PC-9 (cell line): ENCODE data around the gene TPRG1. TPM values are rescaled to one million over a fixed set of nuclear protein-coding genes. Genes with fewer than 3 reads are reported as not detected.
A peak's percentile ranks its signal among the peaks of the same experiment; 100 is the strongest.

Source experiments
- BruUV-seq: library from RNA; stranded (reverse); fragments of 400-500 nt; replicated peaks from 2 replicates; lab custom pipeline; 2021; lab: Mats Ljungman, UMichigan
- CTCF ChIA-PET: fragments of 300-600 bp; sonication (Branson Sonifier 250); formaldehyde crosslinking; loops from one replicate; lab custom pipeline; 2022; ENCODE audit warnings: antibody characterized with exemption; lab: Charles Lee
- POLR2A ChIA-PET: fragments of 300-600 bp; sonication (Branson Sonifier 250); formaldehyde crosslinking; loops from one replicate; lab custom pipeline; 2022; ENCODE audit warnings: antibody characterized with exemption; ENCODE audit not compliant: unreplicated experiment; lab: Charles Lee
- DNase-seq, 2 experiments: peaks; one replicate each; pipeline versions ENCODE4 v3.0.0 to v3.0.0-alpha.2; 2015 to 2022; ENCODE audit warnings: mixed read lengths in 1 of 2
- H2AFZ ChIP-seq: fragments of 200-600 bp; sonication (generic); 2 replicates; pipeline ENCODE4 v1.8.1; 2017; ENCODE audit warnings: antibody characterized with exemption
- H3F3A ChIP-seq: fragments of 200-600 bp; sonication (generic); 2 replicates; pipeline ENCODE4 v1.8.1; 2017; ENCODE audit warnings: antibody characterized with exemption, mild to moderate bottlenecking, low read depth; ENCODE audit not compliant: insufficient read depth
- H3K27ac ChIP-seq: fragments of 200-600 bp; sonication (generic); 2 replicates; pipeline ENCODE4 v1.6.1; 2016; ENCODE audit warnings: mixed run types
- H3K27me3 ChIP-seq: fragments of 200-600 bp; sonication (generic); 2 replicates; pipeline ENCODE4 v1.6.1; 2016; ENCODE audit warnings: low read depth, mixed run types; ENCODE audit not compliant: insufficient read depth
- H3K36me3 ChIP-seq: fragments of 200-600 bp; sonication (generic); 2 replicates; pipeline ENCODE4 v1.6.1; 2016; ENCODE audit warnings: low read depth, mixed run types
- H3K4me1 ChIP-seq: fragments of 200-600 bp; sonication (generic); replicated peaks from 2 replicates; pipeline ENCODE4 v1.6.1; 2016; ENCODE audit warnings: mixed run types; ENCODE audit not compliant: insufficient read depth
- H3K4me2 ChIP-seq: fragments of 200-600 bp; sonication (generic); 2 replicates; pipeline ENCODE4 v1.6.1; 2017; ENCODE audit warnings: mixed run types
- H3K4me3 ChIP-seq: fragments of 200-600 bp; sonication (generic); 2 replicates; pipeline ENCODE4 v1.6.1; 2016; ENCODE audit warnings: mixed run types
- H3K79me2 ChIP-seq: fragments of 200-600 bp; sonication (generic); 2 replicates; pipeline ENCODE4 v1.6.1; 2017; ENCODE audit warnings: low read depth, mixed run types
- H3K9me2 ChIP-seq: fragments of 200-600 bp; sonication (generic); 2 replicates; pipeline ENCODE4 v1.8.1; 2017; ENCODE audit warnings: mild to moderate bottlenecking; ENCODE audit not compliant: insufficient read depth
- H3K9me3 ChIP-seq: fragments of 200-600 bp; sonication (generic); 2 replicates; pipeline ENCODE4 v1.8.1; 2016; ENCODE audit warnings: low read depth; ENCODE audit not compliant: insufficient read depth
- H4K20me1 ChIP-seq: fragments of 200-600 bp; sonication (generic); 2 replicates; pipeline ENCODE4 v1.8.1; 2017; ENCODE audit not compliant: insufficient read depth
- CTCF ChIP-seq: fragments of 200-600 bp; sonication (generic); conservative IDR thresholded peaks from 2 replicates; pipeline ENCODE4 v1.6.1; 2017; ENCODE audit warnings: mixed run types, antibody characterized with exemption, mild to moderate bottlenecking, moderate library complexity
- EZH2 ChIP-seq: fragments of 200-600 bp; sonication (generic); IDR thresholded peaks from 2 replicates; pipeline ENCODE4 v1.8.0; 2017; ENCODE audit warnings: antibody characterized with exemption, low read depth
- intact Hi-C: fragments of 100-400 bp; cut with micrococcal nuclease; formaldehyde crosslinking; loops from one replicate; pipeline ENCODE4 v1.10.0; 2022; ENCODE audit not compliant: unreplicated experiment
- total RNA-seq: library from RNA; stranded (reverse); gene quantifications from 2 replicates; pipeline ENCODE4 v1.2.3, GENCODE V29; 2021

TPRG1 gene
- total RNA-seq, 1 experiment from 2014 or later, result 1.9 TPM

- Histone ChIP-seq H3K4me3 (no peak overlapping the region), H4K20me1 (no peaks in the 10 kb centered on the region), H2AFZ (no peak overlapping the region), H3K4me2 (no peak overlapping the region), H3K27me3 (no peaks in the 10 kb centered on the region), H3K4me1 (peaks cover 8% of the 10 kb centered on the region), H3K79me2 (no peaks in the 10 kb centered on the region), H3K27ac (no peak overlapping the region), H3F3A (peaks cover 6% of the 10 kb centered on the region), H3K36me3 (no peaks in the 10 kb centered on the region), H3K9me3 (peaks cover 22% of the 10 kb centered on the region; the same call in 1 of the 2 replicates), H3K9me2 (no peaks in the 10 kb centered on the region)
- DNase-seq, result no peak
- no TSS peak for BruUV-seq
- TF ChIP-seq CTCF (no peak), EZH2 (no peak)
- ChIA-PET POLR2A (no interaction called here), CTCF (no interaction called here)
- intact Hi-C loops, result no loop called here
Measured at GRCh38 chr3:189184566-189184965, 12.8 kb downstream of the TPRG1 start.

- ChIA-PET CTCF (no interaction called here), POLR2A (no interaction called here)
- no peak overlapping the region for H3K27ac ChIP-seq
- no peaks in the 10 kb centered on the region for H4K20me1 ChIP-seq
- peaks cover 22% of the 10 kb centered on the region; the same call in 1 of the 2 replicates for H3K9me3 ChIP-seq
- H3K9me2 ChIP-seq, result no peaks in the 10 kb centered on the region
- peaks cover 8% of the 10 kb centered on the region for H3K4me1 ChIP-seq
- H3F3A ChIP-seq, result peaks cover 6% of the 10 kb centered on the region
- H3K4me2 ChIP-seq, result no peak overlapping the region
- no TSS peak for BruUV-seq
- no peaks in the 10 kb centered on the region for H3K36me3 ChIP-seq
- H2AFZ ChIP-seq, result no peak overlapping the region
- no peaks in the 10 kb centered on the region for H3K27me3 ChIP-seq
- intact Hi-C loops, result no loop called here
- no peak for DNase-seq
- no peak overlapping the region for H3K4me3 ChIP-seq
- TF ChIP-seq CTCF (no peak), EZH2 (no peak)
- H3K79me2 ChIP-seq, result no peaks in the 10 kb centered on the region
Measured at GRCh38 chr3:189186101-189186500, 14.3 kb downstream of the TPRG1 start.

GRCh38 chr3:189188466-189188865 is 16.7 kb downstream of the TPRG1 start:
- Histone ChIP-seq H4K20me1 (no peaks in the 10 kb centered on the region), H3K36me3 (no peaks in the 10 kb centered on the region), H3K9me2 (no peaks in the 10 kb centered on the region), H3K9me3 (peaks cover 30% of the 10 kb centered on the region), H3F3A (peaks cover 6% of the 10 kb centered on the region), H3K79me2 (no peaks in the 10 kb centered on the region), H3K27me3 (no peaks in the 10 kb centered on the region), H3K27ac (no peak overlapping the region), H3K4me2 (peak overlapping the region; percentile 13; the same call in 1 of the 2 replicates), H3K4me1 (peaks cover 8% of the 10 kb centered on the region), H3K4me3 (no peak overlapping the region), H2AFZ (no peak overlapping the region)
- TF ChIP-seq EZH2 (no peak), CTCF (no peak)
- ChIA-PET CTCF (no interaction called here), POLR2A (no interaction called here)
- intact Hi-C loops, result no loop called here
- peak; percentile 16 to 81 for DNase-seq
- no TSS peak for BruUV-seq
